Dedifferentiated amniotic fluid mesenchymal stem cell (primary cell): ENCODE results near the gene CDK17.
A peak's percentile ranks its signal among the peaks of the same experiment; 100 is the strongest.
"Not testable (repeated sequence)": the region's sequence is repeated elsewhere in the genome, so short reads cannot be mapped to it uniquely, and the experiment has no call there.

Source experiments
- DNase-seq: peaks from one replicate; pipeline ENCODE4 v3.0.0-alpha.2; 2016; ENCODE audit errors: extremely low spot score

Gene CDK17

GRCh38 chr12:96399919-96400630 lies at the start of gene CDK17:
Gene CDK17, minus strand, starts transcription at chr12:96400439. Its CDS starts 65,603 bp downstream, at chr12:96334836.
- peak; percentile 73 for DNase-seq

DNA sequence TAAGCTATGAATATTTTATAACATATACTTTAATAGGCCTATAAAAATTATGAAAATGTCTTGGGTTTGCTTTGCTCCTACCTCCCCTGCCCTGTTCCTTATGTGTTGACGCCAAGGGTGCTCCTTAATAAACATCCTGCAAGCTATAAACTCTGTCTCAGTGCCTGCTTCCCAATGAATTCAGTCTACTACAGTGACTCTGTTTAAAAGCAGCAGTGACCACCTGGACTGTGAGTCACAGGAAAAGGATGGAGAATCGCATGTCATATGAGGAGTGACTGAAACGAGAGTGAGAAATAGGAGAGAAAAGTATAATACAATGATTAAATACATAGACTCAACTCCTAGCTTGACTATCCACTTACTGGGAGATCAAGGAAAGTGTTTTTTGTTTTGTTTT lies 48.1 kb upstream of the CDK17 start:
- DNase-seq = no peak

DNA sequence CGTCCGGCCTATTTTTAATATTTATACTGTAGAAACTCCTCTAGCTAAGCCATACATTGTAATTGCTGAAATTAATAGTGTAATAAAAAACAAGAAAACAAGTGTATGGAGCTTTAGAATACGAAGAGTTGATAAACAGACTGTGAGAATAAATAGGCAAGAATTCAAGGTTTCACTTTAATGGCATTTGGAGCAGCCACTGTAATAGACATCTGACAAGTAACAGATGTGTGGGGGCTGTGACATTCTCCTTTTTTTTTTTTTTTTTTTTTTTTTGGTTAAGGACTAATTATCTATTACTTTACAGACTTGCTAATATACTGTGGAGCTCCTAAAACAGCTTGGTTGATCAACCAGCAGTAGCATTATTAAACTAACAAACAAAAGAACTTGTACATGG lies 47.0 kb upstream of the CDK17 start:
- DNase-seq = no peak

GRCh38 chr12:96445691-96446583 lies 45.7 kb upstream of the CDK17 start:
- DNase-seq = peak; percentile 61

- DNase-seq = no peak
Observed at GRCh38 chr12:96444399-96444798, 44.2 kb upstream of the CDK17 start.

DNA sequence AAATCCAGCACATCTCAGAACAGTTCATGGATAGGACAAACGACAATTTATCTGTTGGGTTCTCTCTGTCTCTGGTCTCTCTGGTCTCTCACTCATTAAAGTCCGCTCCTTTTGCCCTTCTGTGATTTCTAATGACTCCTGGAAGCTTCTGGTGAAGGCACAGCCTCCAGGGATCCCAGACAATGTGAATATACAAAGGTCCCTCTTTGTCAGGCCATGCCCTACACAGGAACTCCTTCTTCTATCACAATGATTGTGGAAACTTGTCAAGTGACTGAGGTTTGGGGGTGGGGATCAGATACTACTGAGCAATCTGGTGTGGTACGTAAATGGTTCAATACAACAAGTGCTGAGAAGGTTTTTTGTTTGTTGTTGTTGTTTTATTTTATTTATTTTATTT lies 42.7 kb upstream of the CDK17 start:
- DNase-seq = no peak

DNA sequence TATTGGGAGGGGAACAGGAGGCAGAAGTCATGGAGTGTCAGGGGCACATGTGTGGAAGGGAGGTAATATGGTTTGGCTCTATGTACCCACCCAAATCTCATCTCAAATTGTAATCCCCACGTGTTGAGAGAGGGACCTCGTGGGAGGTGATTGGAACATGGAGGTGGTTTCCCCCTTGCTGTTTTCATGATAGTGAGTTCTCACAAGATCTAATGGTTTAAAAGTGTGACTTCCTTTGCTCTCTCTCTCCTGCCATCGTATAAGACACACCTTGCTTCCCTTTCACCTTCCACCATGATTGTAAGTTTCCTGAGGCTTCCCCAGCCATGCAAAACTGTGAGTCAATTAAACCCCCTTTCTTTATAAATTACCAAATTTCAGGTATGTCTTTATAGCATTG lies 41.6 kb upstream of the CDK17 start:
- no peak for DNase-seq

DNA sequence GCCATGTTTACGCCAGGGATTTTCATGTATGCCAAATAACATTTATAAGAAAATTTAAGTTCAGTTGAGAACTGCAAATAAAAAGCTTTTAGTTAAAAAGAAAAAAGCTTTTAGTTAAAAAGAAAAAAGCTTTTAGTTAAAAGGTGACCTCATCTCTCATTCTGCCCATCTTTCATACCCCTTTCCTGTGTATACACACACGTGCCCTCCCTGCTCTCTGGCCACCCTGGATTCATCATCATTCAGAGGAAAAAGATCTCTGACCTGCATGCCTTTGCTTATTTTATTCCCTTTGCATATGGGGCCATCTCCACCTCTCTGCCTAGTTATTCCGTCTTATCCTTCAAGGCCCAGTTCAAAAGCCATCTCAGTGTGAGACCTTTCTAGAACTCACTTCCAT lies 38.1 kb upstream of the CDK17 start:
- DNase-seq = no peak

DNA sequence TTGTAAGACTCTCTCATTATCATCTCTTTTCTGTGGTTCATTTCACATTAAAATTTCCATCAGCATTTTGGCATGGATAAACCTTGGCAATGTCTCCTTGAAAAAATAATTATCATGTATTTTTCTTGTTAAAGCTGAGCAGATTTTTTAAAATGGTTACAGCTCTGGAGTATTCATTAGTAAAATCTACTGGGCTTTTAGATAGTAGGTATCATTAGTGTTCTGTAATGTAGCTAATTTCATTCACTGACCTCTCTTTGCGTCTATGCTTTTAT lies 36.9 kb upstream of the CDK17 start:
- no peak for DNase-seq

- DNase-seq = no peak
Observed at GRCh38 chr12:96436366-96437170, 36.3 kb upstream of the CDK17 start.

DNA sequence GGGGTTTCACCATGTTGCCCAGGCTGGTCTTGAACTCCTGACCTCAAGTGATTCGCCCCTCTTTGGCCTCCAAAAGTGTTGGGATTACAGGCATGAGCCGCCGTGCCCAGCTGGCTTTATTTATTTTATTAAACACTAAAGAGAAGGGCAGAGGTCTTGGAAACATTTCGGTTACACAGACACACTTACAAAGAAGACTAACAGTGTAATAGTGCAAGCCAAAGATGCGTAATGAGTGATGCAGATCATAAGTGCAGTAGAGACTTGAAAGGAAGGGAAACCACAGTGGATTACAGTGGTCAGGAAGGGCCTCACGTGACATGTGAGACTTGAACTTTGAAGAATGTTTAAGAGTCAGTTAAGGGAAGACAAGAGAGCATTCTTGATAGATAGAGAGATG lies 33.9 kb upstream of the CDK17 start:
- no peak for DNase-seq

DNA sequence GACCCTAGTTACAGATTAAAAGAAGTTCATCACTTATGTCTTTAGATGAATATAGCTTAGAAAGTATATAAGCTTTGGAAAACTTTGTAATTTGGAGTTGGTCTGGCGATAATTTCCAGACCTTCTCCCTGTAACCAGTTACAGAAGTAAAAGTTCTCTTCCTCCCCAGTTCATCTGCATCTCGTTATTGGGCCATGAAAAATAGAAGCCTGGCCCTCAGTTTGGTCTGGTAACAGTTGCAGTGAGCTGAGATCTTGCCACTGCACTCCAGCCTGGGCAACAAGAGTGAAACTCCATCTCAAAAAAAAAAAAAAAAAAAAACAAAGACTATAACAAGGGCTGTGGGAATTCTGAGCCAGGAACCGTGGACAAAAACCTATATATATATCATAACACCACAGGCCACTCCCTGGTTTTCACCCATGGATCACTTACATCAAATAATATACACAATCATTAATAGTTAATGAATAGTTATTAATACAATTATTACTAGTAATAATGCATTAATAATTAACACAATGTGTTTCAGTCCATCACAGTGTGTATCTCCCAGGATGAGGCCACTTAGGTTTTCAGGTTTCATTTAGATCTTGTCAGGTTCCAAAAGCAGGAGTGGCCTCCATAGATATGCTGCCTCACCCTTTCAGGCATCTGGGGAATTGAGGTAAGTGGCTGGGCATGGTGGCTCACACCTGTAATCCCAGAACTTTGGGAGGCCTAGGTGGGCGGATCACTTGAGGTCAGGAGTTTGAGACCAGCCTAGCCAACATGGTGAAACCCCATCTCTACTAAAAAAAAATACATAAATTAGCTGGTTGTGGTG lies 32.5 kb upstream of the CDK17 start:
- DNase-seq = not testable (repeated sequence)

DNA sequence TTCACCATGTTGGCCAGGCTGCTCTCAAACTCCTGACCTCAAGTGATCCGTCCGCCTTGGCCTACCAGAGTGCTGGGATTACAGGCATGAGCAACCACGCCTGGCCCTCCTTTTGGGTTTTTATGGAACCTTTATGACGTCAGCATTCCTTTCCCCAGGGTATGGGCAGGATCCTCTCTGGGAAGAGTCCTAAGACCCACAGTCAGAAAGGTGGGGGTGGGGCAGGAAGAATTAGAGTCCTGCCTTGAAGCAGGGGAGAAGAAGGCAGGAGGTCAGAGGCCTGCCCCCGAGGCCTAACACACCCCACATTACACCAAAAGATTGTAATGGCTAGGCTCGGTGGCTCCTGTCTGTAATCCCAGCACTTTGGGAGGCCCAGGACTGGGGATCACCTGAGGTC lies 30.8 kb upstream of the CDK17 start:
- DNase-seq = no peak

DNA sequence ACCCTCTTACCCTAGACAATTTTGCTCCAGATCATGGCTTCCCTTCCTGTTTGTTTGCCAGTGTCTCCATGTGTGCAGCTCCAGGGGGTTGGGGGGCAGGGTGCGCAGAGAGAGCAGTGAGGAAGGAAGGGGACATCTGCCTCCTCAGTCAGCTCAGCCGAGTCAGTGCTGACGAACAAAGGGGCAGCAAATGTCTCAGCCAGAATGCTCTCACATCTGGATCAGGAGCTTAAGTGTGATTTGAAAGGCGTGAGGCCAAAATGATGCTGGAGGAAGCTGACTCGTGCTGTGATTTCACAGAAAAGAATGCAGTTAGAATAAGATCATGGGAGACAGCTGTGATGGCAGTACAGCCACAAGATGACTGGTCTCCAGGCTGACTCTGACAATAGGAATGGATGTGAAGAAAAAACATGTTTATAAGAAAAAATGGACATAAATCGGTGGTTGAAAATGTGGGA lies 27.1 kb upstream of the CDK17 start:
- DNase-seq = peak; percentile 99

GRCh38 chr12:96425951-96426350 lies 25.7 kb upstream of the CDK17 start:
- no peak for DNase-seq

DNA sequence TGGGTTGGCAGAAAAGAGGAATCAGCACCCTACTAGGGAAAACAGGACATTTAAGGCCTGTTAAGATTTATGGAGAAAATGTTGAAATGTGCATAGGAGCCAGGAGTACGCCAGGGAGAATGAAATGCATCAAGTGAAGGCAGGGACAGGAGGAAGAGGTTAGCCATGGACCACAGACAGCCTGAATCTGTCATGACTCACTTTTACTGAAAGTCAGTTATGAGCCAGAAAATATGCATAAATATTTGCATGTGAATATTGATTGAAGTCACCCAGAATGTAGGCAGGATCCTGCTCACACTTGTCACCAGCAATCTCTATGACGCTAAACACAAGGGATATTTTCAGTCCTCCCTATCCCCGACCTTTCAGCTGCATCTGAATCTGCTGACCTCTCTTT lies 25.1 kb upstream of the CDK17 start:
- peak; percentile 51 for DNase-seq

- no peak for DNase-seq
Observed at GRCh38 chr12:96424601-96425000, 24.4 kb upstream of the CDK17 start.

DNA sequence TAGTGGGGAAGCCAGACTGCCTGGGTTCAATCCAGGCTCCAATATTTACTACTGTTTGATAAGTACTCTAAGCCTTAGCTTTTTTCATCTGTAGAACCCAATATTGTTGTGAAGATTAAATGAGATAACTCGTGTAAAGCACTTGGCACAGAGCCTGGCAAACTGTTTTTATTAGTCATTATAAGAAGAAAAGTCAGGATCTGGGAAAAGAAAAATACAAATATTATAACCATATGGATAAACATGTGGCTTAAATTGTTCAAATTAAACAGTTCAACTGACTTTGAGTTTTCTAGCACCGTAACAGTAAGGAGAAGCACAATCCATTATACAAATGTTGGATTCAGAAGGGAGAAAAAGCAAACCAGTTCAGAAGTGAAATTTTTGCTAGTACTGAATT lies 22.0 kb upstream of the CDK17 start:
- no peak for DNase-seq

DNA sequence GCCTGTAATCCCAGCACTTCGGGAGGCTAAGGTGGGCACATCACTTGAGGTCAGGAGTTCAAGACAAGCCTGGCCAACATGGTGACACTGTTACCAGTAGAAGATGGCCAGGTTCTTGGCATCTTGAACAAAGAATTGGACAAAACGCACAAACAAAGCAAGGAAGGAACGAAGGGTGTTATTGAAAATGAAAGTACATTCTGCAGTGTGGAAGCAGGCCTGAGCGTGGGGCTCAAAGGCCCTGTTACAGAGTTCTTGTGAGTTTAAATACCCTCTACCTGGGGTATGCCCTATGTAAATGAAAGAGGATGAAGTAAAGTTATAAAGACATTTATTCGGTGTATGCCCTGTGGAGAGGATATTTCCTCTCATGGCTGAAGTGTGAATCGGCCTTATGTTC lies 20.8 kb upstream of the CDK17 start:
- no peak for DNase-seq

DNA sequence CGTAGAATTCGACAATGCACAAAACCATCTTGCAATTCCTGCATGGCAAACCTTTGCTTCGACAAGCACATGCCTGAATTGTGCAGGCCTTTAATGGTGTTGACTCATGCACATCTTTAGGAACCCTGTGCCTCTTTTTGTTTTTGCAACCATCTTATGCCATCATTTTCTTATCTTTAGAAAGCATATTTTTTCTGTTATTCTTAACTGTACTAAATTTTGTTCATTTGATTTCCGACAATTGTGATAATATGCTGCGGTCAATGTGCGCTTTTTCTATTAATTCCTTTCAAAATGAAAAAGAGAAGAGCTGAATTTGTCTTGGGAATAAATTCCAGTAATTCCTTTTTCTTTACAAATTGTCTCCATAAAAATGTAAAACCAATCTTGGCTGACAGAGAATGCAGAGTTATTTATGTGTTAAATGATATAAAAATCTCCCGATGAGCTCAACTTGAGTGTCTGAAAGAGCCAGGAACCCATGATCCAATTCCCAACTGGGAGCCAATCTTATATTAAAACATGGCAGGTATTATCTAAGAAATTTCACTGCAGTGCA lies 20.1 kb upstream of the CDK17 start:
- DNase-seq = no peak

DNA sequence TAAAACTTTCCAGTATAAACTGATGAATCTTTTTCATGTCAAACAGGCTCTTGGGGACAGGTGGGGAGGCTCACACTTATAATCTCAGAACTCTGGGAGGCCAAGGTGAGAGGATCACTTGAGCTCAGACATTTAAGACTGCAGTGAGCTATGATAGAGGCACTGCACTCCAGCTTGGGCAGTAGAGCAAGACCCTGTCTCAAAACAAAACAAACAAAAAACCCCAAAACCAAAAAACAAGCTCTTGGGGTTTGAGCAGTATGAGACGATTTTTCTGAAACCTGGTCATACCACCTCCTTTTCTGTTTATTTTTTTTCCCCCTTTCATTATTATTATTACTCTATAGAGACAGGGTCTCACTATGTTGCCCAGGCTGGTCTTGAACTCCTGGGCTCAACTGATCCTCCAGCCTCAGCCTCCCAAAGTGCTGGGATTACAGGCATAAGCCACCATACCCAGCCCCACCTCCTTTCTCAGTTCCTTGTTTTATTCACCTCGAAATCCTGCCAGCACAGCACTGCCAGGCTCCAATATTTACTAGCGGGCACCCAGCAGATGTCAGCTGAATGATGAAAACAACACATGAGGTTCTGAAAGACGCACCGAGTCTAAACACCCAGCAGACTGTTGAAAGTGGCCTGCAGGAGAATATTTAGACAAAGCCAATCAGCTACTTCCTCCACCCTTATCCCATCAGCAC lies 19.5 kb upstream of the CDK17 start:
- no peak for DNase-seq
